HUES64 (cell line): Measurements from ENCODE around the gene METTL2B.

Source experiments
- H3K27ac ChIP-seq: 2 replicates; pipeline ENCODE4 v1.7.0; 2013; ENCODE audit warnings: low read depth, low read length, inconsistent platforms
- H3K27me3 ChIP-seq: 2 replicates; pipeline ENCODE4 v1.6.1; 2013; ENCODE audit warnings: mild to moderate bottlenecking, low read length; ENCODE audit not compliant: insufficient read depth
- H3K36me3 ChIP-seq: 2 replicates; pipeline ENCODE4 v1.6.1; 2013; ENCODE audit warnings: mild to moderate bottlenecking, low read length; ENCODE audit not compliant: insufficient read depth
- H3K4me1 ChIP-seq: 2 replicates; pipeline ENCODE4 v1.6.1; 2013; ENCODE audit warnings: mild to moderate bottlenecking, low read length, moderate library complexity; ENCODE audit not compliant: insufficient read depth
- H3K4me3 ChIP-seq: 2 replicates; pipeline ENCODE4 v1.5.1; 2013; ENCODE audit warnings: mild to moderate bottlenecking, low read length, moderate library complexity
- H3K9ac ChIP-seq: 2 replicates; pipeline ENCODE4 v1.6.1; 2013; ENCODE audit warnings: mild to moderate bottlenecking, low read depth, low read length
- H3K9me3 ChIP-seq: 2 replicates; pipeline ENCODE4 v1.6.1; 2013; ENCODE audit warnings: low read depth, low read length; ENCODE audit not compliant: insufficient read depth
- WGBS: fragments of 150-250, 120-280 bp; methylation state at CpG from one replicate; pipeline ENCODE4 v1.1.7; 2013; ENCODE audit warnings: missing lambda C conversion rate; 5-methylcytosine and 5-hydroxymethylcytosine counted together

METTL2B gene

GRCh38 chr7:128443831-128444600 is 32.5 kb upstream of the METTL2B start:
- no peaks in the 10 kb centered on the region for H3K9me3 ChIP-seq
- no peak overlapping the region for H3K9ac ChIP-seq
- H3K27ac ChIP-seq = no peak overlapping the region
- no peaks in the 10 kb centered on the region for H3K27me3 ChIP-seq
- WGBS = 84% methylated on average over 7 of the region's 7 CpGs
- no peak overlapping the region for H3K4me3 ChIP-seq
- no peaks in the 10 kb centered on the region; the same call in 1 of the 2 replicates for H3K4me1 ChIP-seq
- no peaks in the 10 kb centered on the region for H3K36me3 ChIP-seq

GRCh38 chr7:128446306-128446705 is 30.2 kb upstream of the METTL2B start:
- WGBS = 89% methylated on average over 4 of the region's 5 CpGs
- Histone ChIP-seq H3K36me3 (no peaks in the 10 kb centered on the region), H3K9me3 (no peaks in the 10 kb centered on the region), H3K4me1 (no peaks in the 10 kb centered on the region; the same call in 1 of the 2 replicates), H3K27me3 (no peaks in the 10 kb centered on the region), H3K4me3 (no peak overlapping the region), H3K9ac (no peak overlapping the region), H3K27ac (no peak overlapping the region)

- Histone ChIP-seq H3K4me3 (no peak overlapping the region), H3K36me3 (no peaks in the 10 kb centered on the region), H3K27ac (no peak overlapping the region), H3K9me3 (no peaks in the 10 kb centered on the region), H3K4me1 (peaks cover 8% of the 10 kb centered on the region; the same call in 1 of the 2 replicates), H3K27me3 (no peaks in the 10 kb centered on the region), H3K9ac (no peak overlapping the region)
- WGBS = 61% methylated on average over 3 of the region's 4 CpGs
These were observed 28.5 kb upstream of the METTL2B start for GRCh38 chr7:128447941-128448564.

GRCh38 chr7:128448751-128449302 is 27.7 kb upstream of the METTL2B start:
- H3K27ac ChIP-seq = no peak overlapping the region
- H3K4me3 ChIP-seq = no peak overlapping the region
- 92% methylated on average over 4 of the region's 6 CpGs for WGBS
- H3K27me3 ChIP-seq = no peaks in the 10 kb centered on the region
- H3K9ac ChIP-seq = no peak overlapping the region
- no peaks in the 10 kb centered on the region for H3K9me3 ChIP-seq
- peaks cover 12% of the 10 kb centered on the region for H3K4me1 ChIP-seq
- no peaks in the 10 kb centered on the region for H3K36me3 ChIP-seq

GRCh38 chr7:128450409-128450808 is 26.1 kb upstream of the METTL2B start:
- Histone ChIP-seq H3K27ac (no peak overlapping the region), H3K9me3 (no peaks in the 10 kb centered on the region), H3K36me3 (no peaks in the 10 kb centered on the region), H3K9ac (no peak overlapping the region), H3K27me3 (no peaks in the 10 kb centered on the region), H3K4me1 (peaks cover 21% of the 10 kb centered on the region), H3K4me3 (no peak overlapping the region)
- 90% methylated on average over 4 of the region's 4 CpGs for WGBS

GRCh38 chr7:128450913-128451312 is 25.6 kb upstream of the METTL2B start:
- peaks cover 21% of the 10 kb centered on the region for H3K4me1 ChIP-seq
- H3K4me3 ChIP-seq = no peak overlapping the region
- no peaks in the 10 kb centered on the region for H3K9me3 ChIP-seq
- H3K9ac ChIP-seq = no peak overlapping the region
- H3K36me3 ChIP-seq = no peaks in the 10 kb centered on the region
- no peaks in the 10 kb centered on the region for H3K27me3 ChIP-seq
- no peak overlapping the region for H3K27ac ChIP-seq
- 96% methylated on average over 5 of the region's 5 CpGs for WGBS

- Histone ChIP-seq H3K4me1 (peaks cover 27% of the 10 kb centered on the region), H3K27ac (no peak overlapping the region), H3K9ac (no peak overlapping the region), H3K36me3 (peaks cover 8% of the 10 kb centered on the region), H3K9me3 (no peaks in the 10 kb centered on the region), H3K27me3 (no peaks in the 10 kb centered on the region), H3K4me3 (no peak overlapping the region)
- 80% methylated on average over 1 of the region's 1 CpG for whole genome bisulfite sequencing
These were observed 24.0 kb upstream of the METTL2B start for GRCh38 chr7:128452552-128452951.

GRCh38 chr7:128453836-128454804 is 22.4 kb upstream of the METTL2B start:
- peak overlapping the region; percentile 8; the same call in 1 of the 2 replicates for H3K9ac ChIP-seq
- peak overlapping the region; percentile 61; the same call in 1 of the 2 replicates for H3K27ac ChIP-seq
- H3K4me1 ChIP-seq = peaks cover 29% of the 10 kb centered on the region
- H3K4me3 ChIP-seq = peak overlapping the region; percentile 44
- H3K36me3 ChIP-seq = peaks cover 22% of the 10 kb centered on the region
- no peaks in the 10 kb centered on the region for H3K9me3 ChIP-seq
- H3K27me3 ChIP-seq = no peaks in the 10 kb centered on the region
- 17% methylated on average over 23 of the region's 23 CpGs for WGBS

- Histone ChIP-seq H3K4me1 (peaks cover 30% of the 10 kb centered on the region), H3K27me3 (no peaks in the 10 kb centered on the region), H3K36me3 (peaks cover 27% of the 10 kb centered on the region), H3K9ac (peak overlapping the region; percentile 99), H3K9me3 (no peaks in the 10 kb centered on the region), H3K27ac (peak overlapping the region; percentile 61; the same call in 1 of the 2 replicates), H3K4me3 (peak overlapping the region; percentile 95)
- WGBS = 59% methylated on average over 25 of the region's 25 CpGs
These were observed 21.6 kb upstream of the METTL2B start for GRCh38 chr7:128454808-128455542.

- WGBS = under 1% methylated on average over 64 of the region's 64 CpGs
- Histone ChIP-seq H3K27ac (peak within 1 kb of the TSS; percentile 91), H3K9me3 (no peaks in the 10 kb centered on the region), H3K4me3 (peak within 1 kb of the TSS; percentile 95), H3K27me3 (no peaks in the 10 kb centered on the region), H3K9ac (peak within 1 kb of the TSS; percentile 99), H3K4me1 (peaks cover 30% of the 10 kb centered on the region), H3K36me3 (peaks cover 27% of the 10 kb centered on the region)
These were observed 20.8 kb upstream of the METTL2B start, which contains the start of gene HILPDA for GRCh38 chr7:128455543-128456254. Gene HILPDA, plus strand, starts transcription at chr7:128455878. Its CDS starts 1,391 bp downstream, at chr7:128457269.
